ENCODE results near the gene CLEC10A. TPM values are rescaled to one million over a fixed set of nuclear protein-coding genes. Genes with fewer than 3 reads are reported as not detected.
A peak's percentile ranks its signal among the peaks of the same experiment; 100 is the strongest.

The CLEC10A gene
- total and polyA plus RNA-seq, 2 donors (not counting 1 experiment from before 2014, with no cell fraction given) = not detected

GRCh38 chr17:7068268-7068667 lies 11.8 kb downstream of the CLEC10A start:
- Histone ChIP-seq H4K20me1 (ENCODE audit: control insufficient read depth, extremely low read depth, insufficient read depth, low read length) (no peaks in the 10 kb centered on the region), H3K79me2 (ENCODE audit: control insufficient read depth, insufficient read depth, low read length) (no peaks in the 10 kb centered on the region), H3K4me3 (replicated peaks in 1 of 4; ENCODE audit: control extremely low read depth in 1 of 4, insufficient read depth in 1 of 4, low read depth in 3 of 4, low read length in 4 of 4) (no peak overlapping the region), H3K27me3 (ENCODE audit: control insufficient read depth, insufficient read depth, low read length) (peaks cover 14% of the 10 kb centered on the region), H3K27ac (ENCODE audit: insufficient read depth, low read length) (no peak overlapping the region), H3K9ac (ENCODE audit: insufficient read depth, low read length) (no peak overlapping the region), H2AFZ (ENCODE audit: low read length) (no peak overlapping the region), H3K4me2 (ENCODE audit: extremely low read depth, insufficient read depth, low read length) (no peak overlapping the region), H3K9me3 (ENCODE audit: control insufficient read depth, insufficient read depth, low read depth, low read length) (no peaks in the 10 kb centered on the region), H3K4me1 (ENCODE audit: control insufficient read depth, extremely low read depth, insufficient read depth, low read length) (no peaks in the 10 kb centered on the region), H3K36me3 (ENCODE audit: control insufficient read depth, insufficient read depth, low read length) (no peaks in the 10 kb centered on the region)
- no peak for TF ChIP-seq EZH2 (IDR thresholded peaks at IDR 0.05; ENCODE audit: low read length, missing control alignments)
- TF ChIP-seq, protein P1, sequence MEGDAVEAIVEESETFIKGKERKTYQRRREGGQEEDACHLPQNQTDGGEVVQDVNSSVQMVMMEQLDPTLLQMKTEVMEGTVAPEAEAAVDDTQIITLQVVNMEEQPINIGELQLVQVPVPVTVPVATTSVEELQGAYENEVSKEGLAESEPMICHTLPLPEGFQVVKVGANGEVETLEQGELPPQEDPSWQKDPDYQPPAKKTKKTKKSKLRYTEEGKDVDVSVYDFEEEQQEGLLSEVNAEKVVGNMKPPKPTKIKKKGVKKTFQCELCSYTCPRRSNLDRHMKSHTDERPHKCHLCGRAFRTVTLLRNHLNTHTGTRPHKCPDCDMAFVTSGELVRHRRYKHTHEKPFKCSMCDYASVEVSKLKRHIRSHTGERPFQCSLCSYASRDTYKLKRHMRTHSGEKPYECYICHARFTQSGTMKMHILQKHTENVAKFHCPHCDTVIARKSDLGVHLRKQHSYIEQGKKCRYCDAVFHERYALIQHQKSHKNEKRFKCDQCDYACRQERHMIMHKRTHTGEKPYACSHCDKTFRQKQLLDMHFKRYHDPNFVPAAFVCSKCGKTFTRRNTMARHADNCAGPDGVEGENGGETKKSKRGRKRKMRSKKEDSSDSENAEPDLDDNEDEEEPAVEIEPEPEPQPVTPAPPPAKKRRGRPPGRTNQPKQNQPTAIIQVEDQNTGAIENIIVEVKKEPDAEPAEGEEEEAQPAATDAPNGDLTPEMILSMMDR (conservative IDR thresholded peaks at IDR 0.05 in 1 of 2, IDR thresholded peaks at IDR 0.05 in 1 of 2; ENCODE audit: low read depth in 1 of 2, low read length in 2 of 2) = no peak
- no peak for DNase-seq (ENCODE audit: low read depth in 2 of 2)

GRCh38 chr17:7067198-7067597 lies 12.9 kb downstream of the CLEC10A start:
- no peaks in the 10 kb centered on the region for H3K36me3 ChIP-seq (ENCODE audit: control insufficient read depth, insufficient read depth, low read length)
- H3K27me3 ChIP-seq (ENCODE audit: control insufficient read depth, insufficient read depth, low read length) = peaks cover 13% of the 10 kb centered on the region
- H4K20me1 ChIP-seq (ENCODE audit: control insufficient read depth, extremely low read depth, insufficient read depth, low read length) = no peaks in the 10 kb centered on the region
- no peak overlapping the region for H3K27ac ChIP-seq (ENCODE audit: insufficient read depth, low read length)
- no peak overlapping the region for H2AFZ ChIP-seq (ENCODE audit: low read length)
- H3K4me2 ChIP-seq (ENCODE audit: extremely low read depth, insufficient read depth, low read length) = no peak overlapping the region
- TF ChIP-seq EZH2 (IDR thresholded peaks at IDR 0.05; ENCODE audit: low read length, missing control alignments) = no peak
- TF ChIP-seq, protein P1 (conservative IDR thresholded peaks at IDR 0.05 in 1 of 2, IDR thresholded peaks at IDR 0.05 in 1 of 2; ENCODE audit: low read depth in 1 of 2, low read length in 2 of 2) = no peak
- no peaks in the 10 kb centered on the region for H3K9me3 ChIP-seq (ENCODE audit: control insufficient read depth, insufficient read depth, low read depth, low read length)
- DNase-seq (ENCODE audit: low read depth in 2 of 2) = no peak
- H3K9ac ChIP-seq (ENCODE audit: insufficient read depth, low read length) = no peak overlapping the region
- H3K79me2 ChIP-seq (ENCODE audit: control insufficient read depth, insufficient read depth, low read length) = no peaks in the 10 kb centered on the region
- H3K4me3 ChIP-seq (replicated peaks in 1 of 4; ENCODE audit: control extremely low read depth in 1 of 4, insufficient read depth in 1 of 4, low read depth in 3 of 4, low read length in 4 of 4) = no peak overlapping the region
- no peaks in the 10 kb centered on the region for H3K4me1 ChIP-seq (ENCODE audit: control insufficient read depth, extremely low read depth, insufficient read depth, low read length)

DNA sequence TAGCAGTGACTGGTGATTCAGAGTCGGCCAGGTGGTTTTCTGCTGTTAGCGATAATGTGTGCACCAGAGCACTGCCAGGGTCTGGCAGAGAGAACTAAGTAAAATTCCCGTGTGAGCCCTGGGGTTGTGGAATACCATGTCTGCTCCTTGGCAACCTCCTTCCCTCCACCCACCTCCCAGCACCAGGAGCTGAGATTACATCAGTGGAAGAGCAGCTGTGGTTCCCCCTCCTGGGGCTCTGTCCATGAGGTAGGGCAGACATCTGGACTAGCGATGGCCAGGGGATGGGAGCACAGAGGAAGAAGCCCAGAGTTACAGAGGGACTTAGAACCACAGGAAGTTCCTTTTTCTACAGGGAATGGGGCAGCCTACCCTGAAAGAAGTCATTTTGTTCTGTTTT lies 15.8 kb downstream of the CLEC10A start:
- H3K9me3 ChIP-seq (ENCODE audit: control insufficient read depth, insufficient read depth, low read depth, low read length) = no peaks in the 10 kb centered on the region
- H3K27ac ChIP-seq (ENCODE audit: insufficient read depth, low read length) = no peak overlapping the region
- no peak overlapping the region for H3K9ac ChIP-seq (ENCODE audit: insufficient read depth, low read length)
- DNase-seq (ENCODE audit: low read depth in 2 of 2) = peak in 1 of 2 donors; percentile 79
- no peak overlapping the region for H2AFZ ChIP-seq (ENCODE audit: low read length)
- TF ChIP-seq, protein P1 (conservative IDR thresholded peaks at IDR 0.05 in 1 of 2, IDR thresholded peaks at IDR 0.05 in 1 of 2; ENCODE audit: low read depth in 1 of 2, low read length in 2 of 2) = no peak
- TF ChIP-seq EZH2 (IDR thresholded peaks at IDR 0.05; ENCODE audit: low read length, missing control alignments) = no peak
- no peak overlapping the region for H3K4me3 ChIP-seq (replicated peaks in 1 of 4; ENCODE audit: control extremely low read depth in 1 of 4, insufficient read depth in 1 of 4, low read depth in 3 of 4, low read length in 4 of 4)
- H3K27me3 ChIP-seq (ENCODE audit: control insufficient read depth, insufficient read depth, low read length) = peaks cover 10% of the 10 kb centered on the region
- H3K36me3 ChIP-seq (ENCODE audit: control insufficient read depth, insufficient read depth, low read length) = no peaks in the 10 kb centered on the region
- no peaks in the 10 kb centered on the region for H4K20me1 ChIP-seq (ENCODE audit: control insufficient read depth, extremely low read depth, insufficient read depth, low read length)
- peaks cover 3% of the 10 kb centered on the region for H3K4me1 ChIP-seq (ENCODE audit: control insufficient read depth, extremely low read depth, insufficient read depth, low read length)
- H3K4me2 ChIP-seq (ENCODE audit: extremely low read depth, insufficient read depth, low read length) = no peak overlapping the region
- H3K79me2 ChIP-seq (ENCODE audit: control insufficient read depth, insufficient read depth, low read length) = no peaks in the 10 kb centered on the region

Measured in fibroblast of lung (primary cell).